ENCODE data around the gene FYB1.
"Not testable (repeated sequence)": the region's sequence is repeated elsewhere in the genome, so short reads cannot be mapped to it uniquely, and the experiment has no call there.

Gene FYB1

DNA sequence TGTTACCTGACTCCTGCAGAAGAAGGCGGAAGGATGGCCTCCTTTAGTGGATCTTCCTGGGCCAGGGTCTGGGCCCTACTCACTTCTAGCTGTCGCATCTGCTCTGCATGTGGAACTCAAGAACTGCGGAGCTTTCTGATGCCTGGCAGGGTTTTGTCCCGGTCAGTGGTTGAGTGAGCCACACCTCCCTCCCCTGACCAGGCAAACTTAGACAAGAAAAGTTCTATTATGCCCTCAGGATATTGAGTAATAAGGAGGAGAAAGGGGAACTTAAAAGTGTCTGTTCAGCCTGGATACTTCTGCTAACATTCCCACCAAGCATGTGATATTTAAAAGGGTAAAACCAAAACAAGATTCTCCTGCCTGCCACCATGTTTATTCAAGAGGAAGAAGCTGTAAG is at the start of gene FYB1:
TSS of gene FYB1 (minus strand) at position 127 of the 400 bp plus-strand sequence. CDS start 16,603 bp downstream, outside the sequence.
- DNase-seq: peak; percentile 96

- no peak for DNase-seq
Measured at GRCh38 chr5:39267186-39267585, 47.8 kb upstream of the FYB1 start.

- DNase-seq: peak; percentile 7
Measured at GRCh38 chr5:39266442-39266841, 47.1 kb upstream of the FYB1 start.

- DNase-seq: peak; percentile 32
Measured at GRCh38 chr5:39264528-39264927, 45.2 kb upstream of the FYB1 start.

DNA sequence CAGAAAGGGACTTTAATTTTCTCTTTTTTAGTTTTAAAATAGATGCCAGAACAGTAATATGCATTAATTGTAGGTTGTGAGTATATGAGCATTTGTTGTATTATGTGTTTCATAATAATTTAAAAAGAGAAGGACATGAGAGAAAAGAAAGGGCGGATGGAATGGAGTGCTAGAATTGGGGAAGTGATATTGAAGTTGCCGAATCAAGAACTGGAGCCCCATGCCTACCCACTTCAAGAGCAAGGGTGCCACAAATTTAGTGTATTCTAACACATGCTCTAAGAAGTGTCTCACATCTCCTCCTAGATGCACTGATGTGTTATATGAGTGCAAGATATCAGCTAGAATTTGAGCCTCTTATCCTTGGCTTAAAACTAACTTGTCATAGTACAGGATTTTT is 43.6 kb upstream of the FYB1 start:
- DNase-seq: peak; percentile 85

DNA sequence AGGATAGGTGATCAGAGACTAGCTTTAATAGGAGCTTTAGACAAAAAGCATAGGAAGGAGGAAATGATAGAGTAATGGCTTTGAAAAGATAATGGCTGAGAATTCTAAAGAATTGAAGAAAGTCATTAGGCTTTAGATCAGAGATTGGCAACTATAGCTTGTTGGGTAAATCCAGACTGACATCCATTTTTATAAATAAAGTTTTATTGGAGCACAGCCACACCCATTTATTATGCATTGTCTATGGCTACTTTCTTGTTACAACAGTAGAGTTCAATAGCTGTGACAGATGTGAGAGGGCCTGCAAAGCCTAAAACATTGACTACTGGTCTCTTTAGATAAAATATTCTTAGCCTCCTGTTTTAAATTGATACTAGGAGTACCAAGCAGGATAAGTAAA is 40.7 kb upstream of the FYB1 start:
- no peak for DNase-seq

GRCh38 chr5:39257554-39257953 is 38.2 kb upstream of the FYB1 start:
- no peak for DNase-seq

DNA sequence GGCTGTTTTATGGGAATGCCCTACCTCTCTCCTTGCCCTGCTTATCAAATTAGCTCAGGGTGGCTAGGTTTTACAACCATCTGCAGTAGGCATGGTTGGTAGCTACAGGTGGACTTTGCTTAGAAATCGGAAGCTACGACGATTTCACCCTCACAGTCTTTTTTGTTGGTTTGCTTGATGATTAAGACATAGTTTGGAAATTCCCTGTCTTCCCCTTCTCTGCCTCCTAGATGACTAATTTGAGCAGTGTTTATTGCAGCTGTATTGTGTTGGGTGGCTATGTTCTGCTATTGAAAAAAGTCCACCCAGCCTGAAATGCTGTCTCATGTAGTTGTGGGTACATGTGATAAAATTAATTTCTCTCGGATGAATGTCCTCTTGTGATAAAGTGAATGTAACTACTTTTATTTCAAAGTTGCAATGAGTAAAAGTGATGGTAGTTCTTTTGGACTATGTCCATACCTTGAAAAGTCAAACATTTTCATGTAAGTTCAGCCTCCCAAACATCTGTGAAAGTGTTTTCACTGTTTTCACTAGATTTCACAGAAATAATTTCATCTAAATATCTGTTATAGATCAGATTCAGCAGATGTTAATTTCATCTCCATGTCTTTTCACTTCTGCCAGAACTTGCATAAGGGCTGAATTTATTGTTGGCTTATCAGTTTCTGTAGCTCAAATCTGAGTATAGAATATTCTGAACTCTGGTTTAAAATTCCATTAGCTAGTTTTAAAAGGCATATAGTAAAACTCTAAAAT is 37.3 kb upstream of the FYB1 start:
- DNase-seq: peak; percentile 68

- DNase-seq: no peak
Measured at GRCh38 chr5:39255406-39255805, 36.0 kb upstream of the FYB1 start.

GRCh38 chr5:39254671-39255070 is 35.3 kb upstream of the FYB1 start:
- no peak for DNase-seq

DNA sequence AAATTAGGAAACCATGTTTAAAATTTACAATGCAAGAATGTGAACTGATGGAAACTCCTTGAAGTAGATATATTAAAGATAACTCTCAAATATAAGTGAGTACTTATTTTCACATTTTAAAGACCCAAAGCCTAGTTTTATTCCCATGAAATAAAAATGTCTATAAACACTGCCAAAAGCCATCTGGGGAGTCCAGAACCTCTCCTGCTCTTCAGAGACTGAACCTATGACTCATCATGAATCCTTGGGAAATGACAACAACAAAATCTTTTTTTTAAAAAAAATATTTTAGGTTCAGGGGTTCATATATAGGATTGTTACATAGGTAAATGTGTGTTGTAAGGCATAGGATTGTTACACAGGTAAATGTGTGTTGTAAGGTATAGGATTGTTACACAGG is 33.8 kb upstream of the FYB1 start:
- no peak for DNase-seq

- DNase-seq: peak; percentile 15
Measured at GRCh38 chr5:39249564-39250274, 30.4 kb upstream of the FYB1 start.

DNA sequence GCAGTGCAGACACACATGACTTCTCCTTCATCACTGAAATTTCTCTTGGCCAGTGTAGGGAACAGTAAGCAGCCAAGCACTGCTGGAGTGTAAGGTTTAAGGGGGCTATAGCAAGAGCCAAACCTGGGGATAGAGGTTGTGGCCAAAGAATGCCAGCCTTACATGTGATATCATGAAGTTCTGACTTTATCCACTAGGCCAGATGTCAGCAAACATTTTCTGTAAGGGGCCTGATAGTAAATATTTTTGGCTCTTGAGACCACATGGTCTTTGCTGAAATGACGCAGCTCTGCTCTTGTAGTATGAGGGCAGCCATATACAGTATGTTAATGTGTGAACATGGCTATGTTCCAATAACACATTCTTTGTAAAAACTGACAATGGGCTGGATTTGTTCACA is 29.7 kb upstream of the FYB1 start:
- DNase-seq: no peak

DNA sequence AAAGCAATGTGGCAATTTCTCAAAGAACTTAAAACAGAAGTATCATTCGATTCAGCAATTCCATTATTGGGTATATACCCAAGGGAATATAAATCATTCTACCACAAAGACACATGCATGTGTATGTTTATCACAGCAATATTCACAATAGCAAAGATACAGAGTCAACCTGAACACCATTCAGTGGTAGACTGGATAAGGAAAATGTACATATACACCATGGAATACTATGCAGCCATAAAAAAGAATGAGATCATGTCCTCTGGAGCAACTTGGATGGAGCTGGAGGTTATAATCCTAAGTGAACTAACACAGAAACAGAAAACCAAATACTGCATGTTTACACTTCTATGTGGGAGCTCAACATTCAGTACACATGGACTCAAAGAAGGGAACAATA is 21.4 kb upstream of the FYB1 start:
- no peak for DNase-seq

DNA sequence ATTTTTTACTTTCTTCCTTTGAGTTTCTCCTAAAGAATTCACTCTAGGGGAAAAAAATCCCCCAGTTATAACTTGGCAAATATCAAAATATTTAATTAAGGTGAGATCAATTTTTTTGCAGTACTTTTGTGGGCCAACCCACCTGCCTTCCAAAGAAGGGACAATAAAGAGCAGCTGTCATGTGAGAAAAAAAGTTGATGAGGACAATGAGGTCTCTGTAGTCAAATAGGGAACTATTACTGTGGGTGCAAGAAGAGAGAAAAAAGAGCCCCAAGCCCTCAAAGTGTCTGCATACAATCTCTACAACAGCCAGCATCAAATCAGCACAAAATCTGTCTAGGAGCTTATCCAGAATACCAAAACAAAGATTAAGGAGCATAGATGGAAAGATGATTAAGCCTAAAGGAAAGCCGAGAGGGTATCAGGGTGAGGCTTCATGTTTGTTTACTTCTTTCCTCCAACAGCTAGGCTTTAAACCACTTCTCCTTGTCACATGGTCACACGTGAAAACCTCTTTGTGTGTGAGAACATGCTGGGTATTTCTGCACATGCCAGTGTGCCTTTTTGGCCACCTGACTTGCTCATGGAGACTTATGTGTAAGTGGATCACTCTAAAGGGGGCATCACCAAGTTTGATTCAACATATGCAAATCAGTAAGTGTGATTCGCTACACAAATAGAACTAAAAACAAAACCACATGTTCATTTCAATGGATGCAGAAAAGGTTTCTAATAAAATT is 19.2 kb upstream of the FYB1 start:
- no peak for DNase-seq

DNA sequence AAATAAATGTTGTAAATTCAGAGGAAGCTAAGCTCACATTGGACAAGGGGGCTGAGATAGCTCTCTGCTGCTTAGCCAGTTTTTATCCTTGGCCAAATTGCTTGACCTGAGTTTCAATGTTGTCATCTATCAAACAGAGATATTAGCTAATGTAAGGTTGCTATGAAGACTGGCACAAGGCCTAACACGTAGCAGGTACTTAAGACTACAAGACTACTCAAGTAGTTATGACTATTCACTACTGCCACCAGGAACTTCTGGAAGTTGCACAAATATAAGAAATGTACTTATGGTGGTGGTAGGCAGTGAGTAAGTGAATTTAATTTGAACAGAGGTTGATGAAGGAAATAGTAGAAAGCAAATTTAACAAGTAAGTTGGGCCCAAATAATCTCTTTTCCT is 17.4 kb upstream of the FYB1 start:
- no peak for DNase-seq

- peak; percentile 52 for DNase-seq
Measured at GRCh38 chr5:39235648-39236047, 16.3 kb upstream of the FYB1 start.

GRCh38 chr5:39234494-39234893 is 15.1 kb upstream of the FYB1 start:
- not testable (repeated sequence) for DNase-seq

DNA sequence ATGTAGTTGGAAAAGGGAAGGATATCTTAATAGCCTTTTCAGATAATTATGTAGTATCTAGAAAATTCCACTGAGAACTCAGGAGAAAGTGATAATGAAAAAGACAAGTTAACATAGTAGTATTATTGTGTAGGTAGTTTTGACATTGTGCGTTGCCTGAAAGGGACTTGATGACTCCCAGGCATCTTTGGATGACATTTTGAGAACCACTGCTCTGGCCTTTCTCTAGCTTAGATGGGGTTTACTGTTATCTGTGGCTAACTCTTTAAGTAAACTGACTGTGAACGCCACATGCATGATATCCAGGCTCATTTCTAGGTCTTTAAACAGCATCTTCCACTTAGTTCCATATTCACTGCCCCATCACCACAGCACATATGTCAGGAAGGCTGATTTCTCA is 14.4 kb upstream of the FYB1 start:
- DNase-seq: no peak

DNA sequence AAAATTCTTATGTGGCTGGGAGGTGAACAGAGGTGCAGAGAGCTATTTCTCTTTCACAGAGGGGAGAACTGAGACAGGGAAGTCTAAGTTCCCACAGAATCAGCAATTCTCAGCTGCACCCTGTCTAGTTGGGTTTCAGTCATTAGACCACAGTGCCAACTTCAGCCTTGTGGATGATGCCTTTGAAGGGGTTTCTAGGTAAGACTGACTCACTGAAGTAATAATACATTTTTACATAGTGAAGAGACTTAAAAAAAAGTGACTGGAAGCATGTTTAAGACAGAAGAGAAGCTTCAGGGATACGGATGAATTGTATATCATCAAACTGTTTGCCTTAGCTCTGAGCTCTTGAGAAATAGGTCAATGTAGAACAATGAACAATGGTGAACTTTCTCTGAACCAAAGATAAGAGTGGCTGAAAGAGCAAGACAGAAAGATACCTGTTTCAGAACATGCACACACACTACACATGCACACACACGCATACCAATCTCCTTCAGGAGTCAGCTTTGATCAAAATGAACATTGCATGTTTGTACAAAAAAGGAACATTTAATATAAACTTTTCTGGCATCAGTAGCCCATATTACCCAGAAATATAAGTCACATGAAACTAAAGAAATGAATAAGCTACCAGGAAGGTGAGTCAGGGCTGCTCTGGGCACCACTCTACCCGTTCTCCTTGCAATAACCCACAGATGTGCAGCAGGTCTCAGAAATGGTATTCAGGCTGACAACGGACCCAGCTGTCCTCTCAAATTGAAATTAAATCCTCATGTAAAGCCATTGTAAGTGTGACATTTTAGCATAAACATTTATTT is 12.6 kb upstream of the FYB1 start:
- DNase-seq: no peak

- DNase-seq: no peak
Measured at GRCh38 chr5:39228596-39228995, 9.2 kb upstream of the FYB1 start.

- no peak for DNase-seq
Measured at GRCh38 chr5:39226558-39226957, 7.2 kb upstream of the FYB1 start.

DNA sequence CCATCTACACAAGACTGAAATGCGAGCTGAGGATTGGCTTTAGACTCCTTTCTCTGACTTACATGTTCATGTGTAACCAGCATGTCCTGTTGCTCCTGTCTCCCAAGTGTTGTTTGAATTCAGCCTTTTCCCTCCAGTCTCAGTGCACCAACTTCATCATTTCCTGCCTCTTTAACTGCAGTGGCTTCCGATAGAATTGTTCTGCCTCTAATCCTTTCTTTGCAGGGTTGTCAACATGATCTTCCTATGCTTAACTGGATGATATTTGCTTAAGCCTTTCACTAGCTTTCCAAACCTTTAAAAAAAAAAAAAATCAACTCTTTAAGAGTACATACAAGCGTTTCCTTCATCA is 6.7 kb upstream of the FYB1 start:
- DNase-seq: no peak
